Limb (tissue), 2 donors: ENCODE data around the gene IFT20.
A peak's percentile ranks its signal among the peaks of the same experiment; 100 is the strongest.
"Not testable (repeated sequence)": the region's sequence is repeated elsewhere in the genome, so short reads cannot be mapped to it uniquely, and the experiment has no call there.

ENCODE experiments used
- DNase-seq, 2 donors: peaks; one replicate each; pipeline ENCODE4 v3.0.0-alpha.2; 2016; ENCODE audit errors: extremely low spot score in 2 of 2

The IFT20 gene

DNA sequence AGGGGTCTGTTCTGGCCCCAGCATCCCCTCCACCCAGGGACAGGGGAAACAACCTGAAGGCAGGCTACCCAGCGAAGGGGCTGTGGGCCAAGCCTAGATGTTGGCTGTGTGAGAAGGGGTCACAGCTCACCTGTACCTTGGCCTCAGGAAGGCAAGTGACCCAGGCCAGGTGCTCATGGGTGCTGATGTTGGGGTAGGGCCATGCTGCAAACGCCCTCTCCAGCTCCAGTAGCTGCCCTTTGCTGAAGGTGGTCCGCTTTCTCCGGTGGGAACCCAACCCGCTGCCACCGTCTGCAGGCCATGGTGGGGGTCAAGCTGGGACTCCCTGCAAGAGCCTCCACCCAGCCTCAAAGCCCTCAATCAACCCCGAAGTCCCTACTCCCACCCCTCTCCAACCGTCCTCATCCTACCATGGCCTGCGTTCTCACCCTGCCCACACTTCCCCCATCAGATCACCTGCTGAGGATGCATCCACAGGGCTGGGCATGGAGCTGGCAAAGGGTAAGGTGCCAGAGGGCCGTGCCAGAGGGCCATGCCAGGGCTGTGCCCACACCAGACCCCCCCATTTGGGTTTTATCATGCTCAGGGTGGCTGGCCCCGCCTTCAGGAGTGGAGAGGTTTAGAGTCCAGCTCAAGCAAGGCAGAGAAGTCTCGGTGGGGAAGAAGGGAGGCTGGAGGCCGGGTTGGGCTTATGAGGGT lies 29.5 kb upstream of the IFT20 start, which contains the start of gene SEBOX:
SEBOX (minus strand) TSS at position 535 of the 699 bp plus-strand sequence; CDS start at position 487, 48 bp downstream.
- no peak for DNase-seq

DNA sequence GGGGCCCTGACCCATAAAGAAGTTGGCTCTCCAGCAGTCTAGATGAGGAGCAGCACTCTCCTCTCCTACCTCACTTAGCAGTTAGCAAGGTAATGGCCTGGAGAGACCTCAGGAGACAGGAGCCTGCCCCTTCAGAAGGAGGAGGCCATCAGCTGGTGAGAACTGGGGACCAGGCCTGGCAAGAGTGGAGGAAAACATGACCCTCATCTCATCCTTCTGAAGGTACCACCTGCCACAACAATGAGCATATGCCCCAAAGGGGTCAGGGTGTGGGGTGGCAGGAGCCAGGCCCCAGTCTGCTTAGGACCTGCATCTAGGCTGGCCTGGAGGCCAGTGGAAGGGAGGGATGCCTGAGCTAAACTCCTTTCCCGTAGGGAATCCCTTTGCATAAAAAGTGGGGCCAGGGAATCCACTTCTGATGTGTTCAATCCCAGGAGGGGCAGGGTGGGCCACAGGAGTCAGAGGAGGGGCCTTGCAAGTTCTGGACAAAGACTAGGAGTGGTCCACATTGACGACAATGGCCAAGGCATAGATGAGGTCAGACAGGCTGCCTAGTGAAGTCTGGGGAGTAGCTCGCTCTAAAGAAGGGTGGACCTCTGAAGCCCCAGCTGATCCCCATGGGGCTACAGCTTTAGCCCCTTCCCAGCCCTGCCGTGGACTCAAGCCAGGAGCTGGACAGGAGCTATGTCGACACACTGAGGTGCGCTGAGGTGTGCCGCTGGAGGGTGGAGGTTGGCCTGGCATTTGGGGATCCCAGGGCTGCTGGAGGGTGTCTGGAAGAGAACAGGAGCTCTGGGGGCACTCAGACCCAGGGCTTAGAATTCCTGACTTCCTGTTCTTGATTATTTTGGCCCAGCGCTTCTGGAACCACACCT lies 28.7 kb upstream of the IFT20 start:
- no peak for DNase-seq

GRCh38 chr17:28363186-28363585 lies 27.9 kb upstream of the IFT20 start:
- no peak for DNase-seq

GRCh38 chr17:28357901-28358197 lies 22.6 kb upstream of the IFT20 start:
- DNase-seq, result no peak

GRCh38 chr17:28357061-28357900 lies 22.0 kb upstream of the IFT20 start, which contains the start of gene POLDIP2:
Gene POLDIP2, minus strand, starts transcription at chr17:28357527. Its CDS starts 79 bp downstream, at chr17:28357448.
- peak; percentile 96 to 97 for DNase-seq

- no peak for DNase-seq
Observed at GRCh38 chr17:28350271-28350670, 15.0 kb upstream of the IFT20 start.

GRCh38 chr17:28348979-28349378 lies 13.7 kb upstream of the IFT20 start:
- DNase-seq, result no peak

- DNase-seq, result no peak
Observed at GRCh38 chr17:28347261-28347891, 12.1 kb upstream of the IFT20 start.

DNA sequence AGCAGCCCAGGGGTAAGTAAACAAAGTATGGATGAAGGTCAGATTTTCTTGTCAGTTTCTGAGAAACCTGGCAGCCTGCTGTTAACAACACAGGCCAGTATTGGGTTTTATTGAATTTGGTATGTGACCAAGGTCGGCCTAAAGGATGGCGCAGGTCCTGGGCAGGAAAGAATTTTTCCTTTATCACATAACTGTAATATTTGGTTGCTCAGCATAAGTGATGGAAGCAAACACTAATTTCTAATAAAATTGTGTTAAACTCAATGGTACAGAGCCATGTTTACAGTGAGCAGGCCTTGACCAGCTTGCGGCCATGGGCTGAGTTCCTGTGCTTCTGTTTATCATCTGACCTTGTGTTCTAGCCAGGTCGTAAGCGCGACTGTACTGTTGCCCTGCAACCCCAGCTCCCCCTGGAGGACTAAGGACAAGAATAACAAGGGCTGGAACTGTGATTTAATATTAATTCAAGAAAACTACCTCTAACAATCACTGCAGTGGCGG lies 11.5 kb upstream of the IFT20 start:
- no peak for DNase-seq

GRCh38 chr17:28346199-28346580 lies 10.9 kb upstream of the IFT20 start:
- no peak for DNase-seq

- no peak for DNase-seq
Observed at GRCh38 chr17:28345419-28346198, 10.3 kb upstream of the IFT20 start.

DNA sequence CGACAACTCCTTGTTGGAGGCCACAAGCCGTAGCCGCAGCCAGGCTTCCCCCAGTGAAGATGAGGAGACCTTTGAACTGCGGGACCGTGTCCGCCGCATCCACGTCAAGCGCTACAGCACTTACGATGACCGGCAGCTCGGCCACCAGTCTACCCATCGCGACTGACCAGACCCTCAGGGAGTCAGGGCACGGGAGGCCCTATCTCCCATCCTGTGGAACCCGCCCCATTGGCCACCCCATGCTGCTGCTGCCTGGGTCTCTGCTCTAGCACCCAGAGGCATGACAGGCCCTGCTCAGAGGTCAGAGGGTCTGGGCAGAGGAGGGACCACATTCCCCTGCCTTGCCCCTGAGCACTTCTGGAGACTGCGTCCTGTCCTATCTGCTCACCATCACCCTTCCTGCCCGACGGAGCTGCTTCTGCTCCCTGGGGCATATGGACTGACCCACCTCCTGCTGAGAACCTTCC lies 9.2 kb upstream of the IFT20 start:
- no peak for DNase-seq

DNA sequence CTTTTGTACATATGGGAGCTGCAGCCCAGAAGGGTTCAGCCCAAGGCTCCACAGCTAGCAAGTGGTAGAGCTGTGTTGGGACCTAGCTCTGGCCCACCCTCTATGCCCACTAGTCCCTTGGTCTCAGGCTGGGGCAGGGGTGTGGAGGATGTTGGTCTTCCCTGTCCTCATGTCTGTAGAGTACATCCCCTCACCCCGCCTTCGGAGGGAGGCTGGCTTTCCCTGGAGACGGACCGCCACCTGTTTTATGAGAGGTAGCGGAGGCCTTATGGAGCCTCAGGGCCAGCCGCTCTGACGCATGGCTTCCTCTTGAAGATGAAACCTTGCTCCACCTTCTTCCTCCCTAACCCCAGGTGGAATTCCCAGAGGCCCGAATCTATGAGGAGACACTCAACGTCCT lies 8.7 kb upstream of the IFT20 start:
- DNase-seq, result no peak

DNA sequence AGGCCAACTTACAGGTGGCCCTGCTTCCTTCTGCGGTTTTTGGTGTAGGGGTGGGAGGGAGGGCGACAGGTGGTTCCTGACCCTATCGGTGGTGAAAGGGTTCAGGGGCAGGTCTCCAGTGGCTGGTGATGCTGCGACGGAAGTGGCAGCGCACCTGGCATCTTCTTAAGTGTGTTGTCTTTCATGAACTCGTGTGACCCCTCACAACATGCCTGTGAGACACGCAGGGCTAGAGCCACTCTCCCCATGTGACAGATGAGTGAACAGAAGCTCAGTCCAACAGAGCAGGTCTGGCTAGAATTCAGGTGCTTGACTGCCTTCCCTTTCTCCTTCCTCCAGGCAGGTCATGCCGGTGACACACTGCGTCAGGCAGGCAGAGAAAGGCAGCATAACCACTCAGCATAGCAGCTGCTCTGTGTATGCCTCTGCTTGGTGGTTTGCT lies 8.2 kb upstream of the IFT20 start:
- DNase-seq, result no peak

DNA sequence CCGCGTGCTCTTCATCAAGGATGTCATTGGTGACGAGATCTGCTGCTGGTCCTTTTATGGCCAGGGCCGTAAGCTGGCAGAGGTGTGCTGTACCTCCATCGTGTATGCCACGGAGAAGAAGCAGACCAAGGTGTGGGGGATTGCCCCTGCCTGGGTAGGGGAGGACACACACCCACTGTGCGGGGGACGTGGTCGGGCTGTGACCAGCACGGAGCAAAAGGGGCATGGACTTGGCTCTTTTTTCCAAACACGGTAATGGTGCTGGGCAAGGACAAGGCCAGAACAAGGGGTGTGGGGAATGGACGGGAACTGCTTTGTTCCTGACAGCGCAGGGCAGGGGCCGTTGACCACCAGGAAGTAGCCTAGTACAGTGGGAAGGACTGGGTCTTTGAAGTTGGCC lies 7.0 kb upstream of the IFT20 start:
- no peak for DNase-seq

DNA sequence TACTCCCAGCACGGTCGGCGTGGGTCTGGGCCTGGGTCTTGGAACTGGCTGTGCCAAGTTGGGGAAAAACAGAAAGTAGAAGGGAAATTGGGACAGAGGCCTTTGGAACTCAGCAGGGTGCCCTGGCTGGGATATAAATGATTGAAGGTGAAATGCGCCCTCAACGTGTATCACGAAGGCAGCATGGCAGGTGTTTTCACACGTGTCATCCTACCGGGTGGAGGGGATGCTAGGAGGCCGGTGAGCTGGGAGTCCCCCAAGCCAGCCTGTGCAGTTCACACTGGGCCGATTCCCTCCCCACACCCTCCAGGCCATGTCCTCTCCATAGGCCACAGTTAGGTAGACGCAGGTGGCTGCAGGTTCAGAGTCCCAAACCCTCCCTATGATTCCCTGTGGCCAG lies 6.2 kb upstream of the IFT20 start:
- DNase-seq, result no peak

DNA sequence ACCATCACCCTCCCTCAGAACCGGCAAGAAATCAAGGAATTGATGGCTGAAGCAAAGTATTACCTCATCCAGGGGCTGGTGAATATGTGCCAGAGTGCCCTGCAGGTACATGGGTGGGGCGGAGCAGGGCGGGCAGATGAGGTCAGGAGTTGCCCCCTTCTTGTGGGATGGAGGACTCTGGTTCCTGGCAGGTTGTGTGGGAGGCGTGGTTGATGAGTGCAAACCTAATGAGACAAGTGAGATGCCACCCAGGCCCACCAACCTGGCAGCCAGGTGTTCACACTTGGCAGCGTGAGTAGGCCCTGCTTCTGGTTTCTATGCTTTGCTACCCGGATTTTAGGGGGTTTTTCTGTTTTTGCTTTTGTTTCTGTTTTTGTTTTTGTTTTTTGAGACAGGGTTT lies 5.1 kb upstream of the IFT20 start:
- no peak for DNase-seq

- no peak for DNase-seq
Observed at GRCh38 chr17:28339431-28339830, 4.2 kb upstream of the IFT20 start.

DNA sequence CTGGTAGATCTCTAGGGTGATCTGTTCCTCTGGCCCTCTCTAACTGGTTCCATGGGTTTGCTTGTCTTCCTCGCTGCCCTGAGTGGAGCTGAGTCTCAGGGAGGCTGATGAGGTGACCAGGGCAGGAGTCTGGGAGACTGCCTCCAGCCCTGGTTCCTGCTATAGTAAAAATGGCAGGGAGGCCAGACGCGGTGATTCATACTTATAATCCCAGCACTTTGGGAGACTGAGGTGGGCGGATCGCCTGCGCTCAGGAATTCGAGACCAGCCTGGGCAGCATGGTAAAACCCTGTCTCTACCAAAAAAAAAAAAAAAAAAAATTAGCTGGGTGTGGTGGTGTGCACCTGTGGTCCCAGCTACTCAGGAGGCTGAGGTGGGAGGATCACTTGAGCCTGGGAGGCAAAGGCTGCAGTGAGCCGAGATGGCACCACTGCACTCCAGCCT lies 3.5 kb upstream of the IFT20 start:
- DNase-seq, result not testable (repeated sequence)

GRCh38 chr17:28338056-28338768 lies 2.9 kb upstream of the IFT20 start:
- no peak for DNase-seq
